Measurements from ENCODE around the gene TSPEAR. TPM values are rescaled to one million over a fixed set of nuclear protein-coding genes. Genes with fewer than 3 reads are reported as not detected.

Gene TSPEAR
- total and polyA plus RNA-seq, 10 donors = 0.02 to 0.22 (median 0.03) TPM; not detected in 7

DNA sequence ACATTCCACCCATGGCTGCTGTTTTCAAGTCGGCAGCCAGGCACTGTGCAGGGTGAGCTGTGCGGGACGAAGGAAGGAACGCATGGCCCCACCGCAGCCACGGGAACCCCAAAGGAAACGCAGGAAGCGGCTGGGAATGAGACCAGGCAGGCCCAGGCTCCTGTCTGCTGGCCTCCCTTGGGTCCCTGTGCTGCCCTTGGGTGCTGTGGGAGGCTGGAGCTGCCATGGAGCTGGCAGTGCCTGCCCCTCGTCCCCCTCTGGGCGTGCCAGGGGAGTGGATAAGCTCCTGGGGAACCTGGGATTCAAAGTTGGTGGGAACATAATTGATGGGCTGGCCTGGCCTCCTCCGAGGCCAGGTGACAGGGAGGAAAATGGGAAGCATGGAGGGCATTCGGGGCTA, 143.1 kb downstream of the TSPEAR start:
- no peak overlapping the region for H3K4me3 ChIP-seq
- intact Hi-C loops (cut with DNase I; ENCODE audit: low total_unique reads) = no loop called here
- 73 to 83% (median 79%) methylated on average over 7 to 12 of the region's 12 CpGs for WGBS, 5 donors
- H3K36me3 ChIP-seq = no peaks in the 10 kb centered on the region
- DNase-seq = peak; percentile 59
- H3K9me3 ChIP-seq = peaks cover 0 to 17% (median 12%) of the 10 kb centered on the region in 8 donors
- no peak overlapping the region for H3K27ac ChIP-seq
- TF ChIP-seq, protein P1, sequence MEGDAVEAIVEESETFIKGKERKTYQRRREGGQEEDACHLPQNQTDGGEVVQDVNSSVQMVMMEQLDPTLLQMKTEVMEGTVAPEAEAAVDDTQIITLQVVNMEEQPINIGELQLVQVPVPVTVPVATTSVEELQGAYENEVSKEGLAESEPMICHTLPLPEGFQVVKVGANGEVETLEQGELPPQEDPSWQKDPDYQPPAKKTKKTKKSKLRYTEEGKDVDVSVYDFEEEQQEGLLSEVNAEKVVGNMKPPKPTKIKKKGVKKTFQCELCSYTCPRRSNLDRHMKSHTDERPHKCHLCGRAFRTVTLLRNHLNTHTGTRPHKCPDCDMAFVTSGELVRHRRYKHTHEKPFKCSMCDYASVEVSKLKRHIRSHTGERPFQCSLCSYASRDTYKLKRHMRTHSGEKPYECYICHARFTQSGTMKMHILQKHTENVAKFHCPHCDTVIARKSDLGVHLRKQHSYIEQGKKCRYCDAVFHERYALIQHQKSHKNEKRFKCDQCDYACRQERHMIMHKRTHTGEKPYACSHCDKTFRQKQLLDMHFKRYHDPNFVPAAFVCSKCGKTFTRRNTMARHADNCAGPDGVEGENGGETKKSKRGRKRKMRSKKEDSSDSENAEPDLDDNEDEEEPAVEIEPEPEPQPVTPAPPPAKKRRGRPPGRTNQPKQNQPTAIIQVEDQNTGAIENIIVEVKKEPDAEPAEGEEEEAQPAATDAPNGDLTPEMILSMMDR (IDR thresholded peaks at IDR 0.05 in 8 of 11, conservative IDR thresholded peaks at IDR 0.05 in 3 of 11) = no peak
- TF ChIP-seq POLR2A (IDR thresholded peaks at IDR 0.05) (no peak), POLR2AphosphoS5 (IDR thresholded peaks at IDR 0.05) (no peak)
- peaks cover 0 to 15% (median 0%) of the 10 kb centered on the region in 7 donors for H3K27me3 ChIP-seq (replicated peaks in 1 of 7)
- peaks cover 0 to 24% (median 3%) of the 10 kb centered on the region in 6 donors for H3K4me1 ChIP-seq

DNA sequence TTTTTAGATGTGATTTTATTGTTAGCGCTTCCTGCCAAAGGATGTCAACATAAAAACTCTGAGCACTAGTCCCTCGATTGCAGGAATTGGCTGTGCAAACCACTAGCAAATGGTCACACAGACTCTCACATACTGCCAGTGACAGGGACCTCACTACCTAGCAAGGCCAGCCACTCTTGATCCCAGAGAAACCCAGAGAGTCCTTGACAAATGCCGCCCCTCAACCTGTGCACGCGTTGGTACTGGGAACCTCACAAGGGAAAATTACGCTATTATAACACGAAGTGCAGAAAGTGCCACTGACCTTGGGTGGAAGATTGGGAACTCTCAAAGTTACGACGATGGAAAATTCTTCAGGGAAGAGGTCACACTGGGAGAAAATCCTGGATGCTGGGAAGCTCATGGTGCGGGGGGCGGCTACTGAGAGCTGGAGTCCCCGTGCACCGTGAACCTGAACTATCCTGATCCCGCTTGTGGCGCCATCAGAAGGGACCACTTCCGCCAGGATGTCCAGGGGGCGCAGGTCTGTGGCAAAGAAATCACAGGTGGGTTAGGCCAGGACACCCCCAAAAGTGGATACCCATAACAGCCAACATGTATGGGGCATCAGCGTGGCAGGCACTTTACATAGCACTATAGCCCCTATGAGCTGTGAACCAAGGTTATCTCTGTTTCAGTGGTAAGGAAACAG, 143.7 kb downstream of the TSPEAR start:
- H3K9me3 ChIP-seq = peaks cover 3 to 23% (median 18%) of the 10 kb centered on the region in 8 donors
- H3K36me3 ChIP-seq = no peaks in the 10 kb centered on the region
- no peak overlapping the region for H3K27ac ChIP-seq
- 91 to 94% (median 92%) methylated on average over 18 of the region's 18 CpGs for WGBS, 5 donors
- no peak overlapping the region for H3K4me3 ChIP-seq
- intact Hi-C loops (cut with DNase I; ENCODE audit: low total_unique reads) = no loop called here
- peaks cover 0 to 24% (median 3%) of the 10 kb centered on the region in 6 donors for H3K4me1 ChIP-seq
- peak; percentile 50 for DNase-seq
- TF ChIP-seq, protein P1 (IDR thresholded peaks at IDR 0.05 in 8 of 11, conservative IDR thresholded peaks at IDR 0.05 in 3 of 11) = no peak
- TF ChIP-seq POLR2A (IDR thresholded peaks at IDR 0.05) (no peak), POLR2AphosphoS5 (IDR thresholded peaks at IDR 0.05) (no peak)
- peaks cover 0 to 12% (median 0%) of the 10 kb centered on the region in 7 donors for H3K27me3 ChIP-seq (replicated peaks in 1 of 7)

DNA sequence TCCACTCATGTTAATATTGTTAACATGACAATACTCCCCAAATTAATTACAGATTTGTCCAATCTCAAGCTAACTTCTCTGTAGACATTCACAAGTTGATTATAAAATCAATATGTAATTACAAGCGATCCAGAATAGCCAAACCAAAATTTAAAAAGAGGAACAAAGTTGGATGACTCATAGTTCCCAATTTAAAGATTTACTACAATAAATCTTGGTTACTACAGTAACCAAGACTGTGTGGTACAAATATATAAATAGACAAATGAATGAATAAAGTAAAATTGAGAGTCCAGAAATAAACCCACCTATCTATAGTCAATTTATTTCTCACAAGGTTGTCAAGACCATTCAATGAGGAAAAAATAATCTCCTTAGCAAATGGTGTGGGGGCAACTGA, 145.0 kb downstream of the TSPEAR start:
- DNase-seq = no peak
- intact Hi-C loops (cut with DNase I; ENCODE audit: low total_unique reads) = no loop called here
- H3K27ac ChIP-seq = no peak overlapping the region
- peaks cover 4 to 28% (median 24%) of the 10 kb centered on the region in 8 donors for H3K9me3 ChIP-seq
- no peaks in the 10 kb centered on the region for H3K36me3 ChIP-seq
- peaks cover 0 to 12% (median 0%) of the 10 kb centered on the region in 7 donors for H3K27me3 ChIP-seq (replicated peaks in 1 of 7)
- H3K4me3 ChIP-seq = no peak overlapping the region
- WGBS, 5 donors = 20 to 40% (median 29%) methylated on average over 1 of the region's 1 CpG
- peaks cover 0 to 24% (median 3%) of the 10 kb centered on the region in 6 donors for H3K4me1 ChIP-seq
- TF ChIP-seq POLR2AphosphoS5 (IDR thresholded peaks at IDR 0.05) (no peak), POLR2A (IDR thresholded peaks at IDR 0.05) (no peak)
- TF ChIP-seq, protein P1 (IDR thresholded peaks at IDR 0.05 in 8 of 11, conservative IDR thresholded peaks at IDR 0.05 in 3 of 11) = no peak

DNA sequence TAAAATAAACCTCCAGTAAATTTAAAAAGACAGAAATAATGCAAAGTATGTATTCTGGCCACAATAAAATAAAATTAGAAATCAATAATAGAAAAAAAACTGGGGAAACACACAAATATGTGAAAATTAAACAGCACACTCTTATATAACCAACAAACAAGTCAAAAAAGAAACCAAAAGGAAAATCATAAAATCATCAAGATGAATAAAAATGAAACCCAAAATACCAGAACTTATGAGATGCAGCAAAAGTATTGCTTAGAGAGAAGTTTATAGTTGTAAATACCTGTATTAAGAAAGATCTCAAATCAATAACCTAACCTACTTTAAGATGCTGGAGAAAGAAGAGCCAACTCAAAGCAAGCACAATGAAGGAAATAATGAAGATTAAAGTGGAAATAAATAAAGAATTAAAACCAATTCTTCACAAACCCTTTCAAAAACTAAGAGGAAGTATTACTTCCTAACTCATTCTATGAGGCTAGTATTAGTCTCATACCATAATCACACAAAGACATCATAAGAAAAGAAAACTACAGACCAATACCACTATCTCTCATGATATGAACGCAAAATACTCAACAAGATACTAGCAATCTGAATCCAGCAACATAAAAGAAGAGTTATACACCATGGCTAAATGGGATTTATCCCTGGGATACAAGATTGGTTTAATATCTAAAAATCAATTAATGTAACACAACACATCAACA, 146.3 kb downstream of the TSPEAR start:
- peaks cover 0 to 9% (median 0%) of the 10 kb centered on the region in 7 donors for H3K27me3 ChIP-seq (replicated peaks in 1 of 7)
- H3K36me3 ChIP-seq = no peaks in the 10 kb centered on the region
- WGBS, 5 donors = 0 to 81% (median 35%) methylated on average over 1 of the region's 1 CpG
- peaks cover 0 to 24% (median 3%) of the 10 kb centered on the region in 6 donors for H3K4me1 ChIP-seq
- H3K27ac ChIP-seq = peak overlapping the region in 7 of 8 donors; percentile 9 to 65 (median 44)
- no peak overlapping the region for H3K4me3 ChIP-seq
- intact Hi-C loops (cut with DNase I; ENCODE audit: low total_unique reads) = no loop called here
- peaks cover 4 to 28% (median 22%) of the 10 kb centered on the region in 8 donors for H3K9me3 ChIP-seq
- no peak for TF ChIP-seq POLR2A (IDR thresholded peaks at IDR 0.05)
- no peak for TF ChIP-seq POLR2AphosphoS5 (IDR thresholded peaks at IDR 0.05)
- TF ChIP-seq, protein P1 (IDR thresholded peaks at IDR 0.05 in 8 of 11, conservative IDR thresholded peaks at IDR 0.05 in 3 of 11) = no peak
- no peak for DNase-seq

Data from spleen (tissue), 11 donors.